Cardiac muscle cell (in vitro differentiated cells and primary cell): Measurements from ENCODE around the gene SCAANT1. TPM values are rescaled to one million over a fixed set of nuclear protein-coding genes. Genes with fewer than 3 reads are reported as not detected.

ENCODE experiments used
- DNase-seq, 2 donors: peaks; one replicate each; pipeline versions ENCODE4 v3.0.0 to v3.0.0-alpha.2; 2010 to 2017; ENCODE audit warnings: low read depth in 1 of 2, low spot score in 1 of 2
- H3K27ac ChIP-seq: fragments of 200-600 bp; sonication (generic); 2 replicates; pipeline ENCODE4 v1.5.1; 2016
- H3K27me3 ChIP-seq: fragments of 200-600 bp; sonication (generic); 2 replicates; pipeline ENCODE4 v1.6.0; 2016; ENCODE audit warnings: control low read depth
- H3K36me3 ChIP-seq: fragments of 200-600 bp; sonication (generic); 2 replicates; pipeline ENCODE4 v1.5.1; 2016; ENCODE audit warnings: control low read depth
- H3K4me1 ChIP-seq: fragments of 200-600 bp; sonication (generic); 2 replicates; pipeline ENCODE4 v1.8.1; 2017; ENCODE audit warnings: low read depth, mild to moderate bottlenecking, mixed run types
- H3K4me3 ChIP-seq: fragments of 200-600 bp; sonication (generic); 2 replicates; pipeline ENCODE4 v1.5.1; 2016; ENCODE audit warnings: mild to moderate bottlenecking
- H3K9me3 ChIP-seq: fragments of 200-600 bp; sonication (generic); 2 replicates; pipeline ENCODE4 v1.5.1; 2017; ENCODE audit warnings: low read depth, mild to moderate bottlenecking, control low read depth
- CTCF ChIP-seq: IDR thresholded peaks from 2 replicates; pipeline ENCODE4 v1.5.1; 2012; ENCODE audit warnings: low read depth, mild to moderate bottlenecking, low read length
- polyA plus RNA-seq: library from polyadenylated mRNA; unstranded; fragments of >200 nt; fragmentation: Nextera tagmentation; extraction: Ambion mirVana; gene quantifications from 2 replicates; pipeline ENCODE4 v1.2.1, GENCODE V29; 2016
- total RNA-seq: library from RNA; depleted of rRNA; stranded (reverse); fragments of >200 nt; gene quantifications from 2 replicates; pipeline ENCODE4 v1.2.3, GENCODE V29; 2016

Gene SCAANT1
- total and polyA plus RNA-seq, 2 experiments from 2014 or later: not detected

GRCh38 chr3:63955036-63955650, 43.0 kb upstream of the SCAANT1 start:
- no peak for TF ChIP-seq CTCF
- no peaks in the 10 kb centered on the region for H3K36me3 ChIP-seq
- no peak overlapping the region for H3K27ac ChIP-seq
- DNase-seq: no peak
- no peak overlapping the region for H3K4me3 ChIP-seq
- H3K9me3 ChIP-seq: no peaks in the 10 kb centered on the region
- H3K27me3 ChIP-seq: no peaks in the 10 kb centered on the region
- H3K4me1 ChIP-seq: peaks cover 16% of the 10 kb centered on the region

DNA sequence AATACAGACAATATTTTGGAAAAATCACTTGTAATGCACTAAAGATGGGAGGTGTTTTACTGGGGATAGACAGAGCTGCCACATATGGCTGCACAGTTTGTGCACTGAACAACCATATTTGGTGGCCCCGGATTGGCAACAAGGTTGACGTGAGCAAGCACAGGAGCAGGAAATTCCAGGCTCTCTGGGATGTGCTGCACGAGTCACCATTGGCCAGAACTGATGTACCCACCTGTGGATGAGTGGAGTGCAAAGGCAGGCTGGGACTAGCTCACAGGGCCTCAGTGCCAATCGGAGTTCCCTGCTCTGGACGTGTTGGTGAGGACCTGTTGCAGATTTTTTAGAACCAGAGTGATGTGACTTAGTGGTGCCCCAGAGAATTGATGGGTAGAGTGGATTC, 42.0 kb upstream of the SCAANT1 start:
- H3K9me3 ChIP-seq: no peaks in the 10 kb centered on the region
- H3K4me1 ChIP-seq: peaks cover 23% of the 10 kb centered on the region
- DNase-seq: no peak
- no peak for TF ChIP-seq CTCF
- H3K27me3 ChIP-seq: no peaks in the 10 kb centered on the region
- H3K4me3 ChIP-seq: no peak overlapping the region
- no peak overlapping the region for H3K27ac ChIP-seq
- no peaks in the 10 kb centered on the region for H3K36me3 ChIP-seq

- H3K4me1 ChIP-seq: peaks cover 37% of the 10 kb centered on the region
- no peak overlapping the region for H3K27ac ChIP-seq
- H3K4me3 ChIP-seq: no peak overlapping the region
- H3K36me3 ChIP-seq: no peaks in the 10 kb centered on the region
- no peak for DNase-seq
- H3K9me3 ChIP-seq: no peaks in the 10 kb centered on the region
- no peak for TF ChIP-seq CTCF
- no peaks in the 10 kb centered on the region for H3K27me3 ChIP-seq
Observed at GRCh38 chr3:63952248-63952594, 40.0 kb upstream of the SCAANT1 start.

- Histone ChIP-seq H3K36me3 (no peaks in the 10 kb centered on the region), H3K9me3 (no peaks in the 10 kb centered on the region), H3K27ac (no peak overlapping the region), H3K27me3 (no peaks in the 10 kb centered on the region), H3K4me1 (peaks cover 37% of the 10 kb centered on the region), H3K4me3 (no peak overlapping the region)
- DNase-seq: no peak
- no peak for TF ChIP-seq CTCF
Observed at GRCh38 chr3:63951492-63952247, 39.5 kb upstream of the SCAANT1 start.

GRCh38 chr3:63950698-63951097, 38.5 kb upstream of the SCAANT1 start:
- no peak for DNase-seq
- Histone ChIP-seq H3K27me3 (no peaks in the 10 kb centered on the region), H3K9me3 (no peaks in the 10 kb centered on the region), H3K4me1 (peaks cover 38% of the 10 kb centered on the region), H3K4me3 (no peak overlapping the region), H3K27ac (no peak overlapping the region), H3K36me3 (no peaks in the 10 kb centered on the region)
- no peak for TF ChIP-seq CTCF
